ENCODE data around the gene OR10V1.

Gene OR10V1

DNA sequence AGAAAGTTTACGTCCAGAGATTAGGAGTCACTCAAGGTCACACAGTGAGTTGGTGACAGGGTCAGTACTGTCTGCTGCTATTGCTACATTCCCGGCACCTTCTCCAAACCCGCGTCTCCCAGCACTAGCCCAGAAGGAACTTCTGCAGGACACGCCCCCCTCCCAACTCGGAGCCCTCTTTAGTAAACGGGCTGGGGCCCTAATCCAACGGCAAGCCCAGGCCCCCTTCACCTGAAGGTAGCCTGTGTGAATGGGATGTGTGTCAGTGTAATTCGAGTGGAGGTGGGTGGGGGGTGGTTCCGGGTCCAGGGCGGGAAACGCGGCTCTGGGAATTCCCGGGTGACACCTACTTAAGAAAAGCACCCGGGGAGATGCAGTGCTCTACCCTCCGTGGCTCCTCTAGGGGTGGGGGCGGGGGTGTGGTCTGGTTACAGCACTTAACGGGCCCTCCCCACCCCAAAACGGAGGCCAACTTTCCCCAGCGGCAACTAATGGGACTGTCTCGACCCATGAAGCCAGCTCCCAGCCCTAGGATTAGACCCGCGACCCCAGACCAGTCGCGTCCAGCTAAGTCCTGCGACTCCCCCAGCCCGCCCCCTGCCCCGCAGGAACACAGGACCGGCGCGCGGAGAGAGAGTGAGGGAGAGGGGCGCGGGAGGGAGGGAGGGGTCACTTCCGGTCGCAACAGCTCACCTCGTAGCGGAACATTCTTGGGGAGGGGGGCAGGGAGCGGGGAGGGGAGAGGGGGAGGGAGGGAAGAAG lies 45.3 kb downstream of the OR10V1 start:
- DNase-seq (ENCODE audit: low spot score), result peak; percentile 34

GRCh38 chr11:59667812-59668187 lies 45.8 kb downstream of the OR10V1 start:
- DNase-seq (ENCODE audit: low spot score), result no peak

- no peak for DNase-seq (ENCODE audit: low spot score)
These were observed 46.7 kb downstream of the OR10V1 start for GRCh38 chr11:59666969-59667368.

All from activated CD4-positive, alpha-beta T cell treated with anti-CD3 and anti-CD28 coated beads, Interleukin-2, Interleukin-4, amounts not matched to agents 100 ng/mL and 50 ng/mL, durations not matched to agents 16 hours and 8 hours (primary cell).